ENCODE results near the gene BTRC.

BTRC gene

GRCh38 chr10:101485207-101485606 is 131.2 kb downstream of the BTRC start:
- Mint-ChIP-seq H3K4me1 (no peaks in the 10 kb centered on the region), H3K27ac (no peak overlapping the region), H3K27me3 (no peaks in the 10 kb centered on the region), H3K36me3 (ENCODE audit: low read depth) (peaks cover 10% of the 10 kb centered on the region), H3K9me3 (no peaks in the 10 kb centered on the region), H3K4me3 (no peak overlapping the region)
- DNase-seq (no peak), ATAC-seq (no peak)

DNA sequence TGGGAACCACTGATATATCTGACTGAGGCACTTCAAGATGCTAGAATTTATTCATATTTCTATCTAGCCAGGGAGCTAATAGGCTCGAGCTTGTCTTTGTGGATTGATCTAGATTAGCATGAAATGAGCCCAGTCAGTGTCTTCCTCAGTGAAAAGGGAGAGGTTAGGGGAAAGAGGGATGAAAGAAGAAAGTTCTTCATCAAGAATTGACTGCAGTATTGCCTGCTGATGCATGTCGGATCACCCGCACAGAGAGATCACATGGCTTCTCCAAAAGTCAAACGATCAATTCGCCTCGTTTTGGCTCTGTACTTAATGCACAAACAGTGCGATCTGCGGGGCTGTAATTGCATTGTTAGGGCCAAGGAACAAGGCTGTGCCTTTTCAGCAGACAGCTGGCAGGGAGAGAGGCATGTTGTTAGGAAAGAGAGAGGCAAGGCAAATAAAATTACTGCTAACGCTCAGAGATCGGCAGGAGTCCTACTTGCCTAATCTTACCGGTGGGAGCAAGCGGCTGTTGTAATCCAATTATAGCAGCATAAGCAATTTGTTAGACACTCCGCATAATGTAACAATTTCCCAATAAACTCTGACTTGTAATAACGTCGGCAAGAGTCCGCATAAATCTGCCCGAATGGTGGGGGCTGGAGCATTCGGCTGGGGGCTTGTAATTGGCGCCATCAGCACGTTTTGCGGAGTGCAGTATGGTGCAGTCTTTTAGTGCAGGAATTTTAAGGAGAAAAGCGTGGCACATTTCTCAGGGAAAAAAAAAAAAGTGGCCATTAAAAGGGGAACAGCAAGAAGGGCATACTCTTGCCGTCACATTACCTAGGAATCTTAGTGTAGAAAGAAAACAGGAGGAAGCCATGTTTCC is 132.0 kb downstream of the BTRC start:
- Mint-ChIP-seq H3K27ac (no peak overlapping the region), H3K4me3 (no peak overlapping the region), H3K9me3 (no peaks in the 10 kb centered on the region), H3K36me3 (ENCODE audit: low read depth) (peaks cover 10% of the 10 kb centered on the region), H3K27me3 (no peaks in the 10 kb centered on the region), H3K4me1 (no peaks in the 10 kb centered on the region)
- ATAC-seq (no peak), DNase-seq (no peak)

DNA sequence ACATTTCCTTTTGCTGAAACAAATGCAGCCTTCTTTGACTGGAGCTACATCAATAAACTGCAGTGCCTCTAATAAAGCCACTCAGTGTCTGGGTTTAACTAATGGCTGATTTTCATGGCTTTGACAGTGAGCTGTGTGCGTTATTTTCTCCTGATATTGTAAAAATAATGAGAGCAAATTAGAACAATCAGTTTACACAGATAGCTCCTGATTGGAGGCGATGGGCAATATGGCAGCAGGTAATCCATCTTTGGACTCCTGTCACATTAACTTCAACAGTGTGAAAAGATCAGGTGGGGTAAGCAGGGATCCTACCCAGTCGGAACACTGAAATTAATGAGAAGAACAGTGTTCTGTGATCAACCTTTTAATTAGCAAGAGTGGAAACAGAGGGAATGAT is 133.4 kb downstream of the BTRC start:
- ATAC-seq (no peak), DNase-seq (no peak)
- Mint-ChIP-seq H3K27ac (no peak overlapping the region), H3K4me1 (no peaks in the 10 kb centered on the region), H3K27me3 (no peaks in the 10 kb centered on the region), H3K4me3 (no peak overlapping the region), H3K36me3 (ENCODE audit: low read depth) (peaks cover 4% of the 10 kb centered on the region), H3K9me3 (no peaks in the 10 kb centered on the region)

GRCh38 chr10:101489355-101489754 is 135.4 kb downstream of the BTRC start:
- Mint-ChIP-seq H3K4me1 (no peaks in the 10 kb centered on the region), H3K36me3 (ENCODE audit: low read depth) (no peaks in the 10 kb centered on the region), H3K27me3 (no peaks in the 10 kb centered on the region), H3K9me3 (no peaks in the 10 kb centered on the region), H3K4me3 (no peak overlapping the region), H3K27ac (no peak overlapping the region)
- ATAC-seq = no peak
- no peak for DNase-seq

DNA sequence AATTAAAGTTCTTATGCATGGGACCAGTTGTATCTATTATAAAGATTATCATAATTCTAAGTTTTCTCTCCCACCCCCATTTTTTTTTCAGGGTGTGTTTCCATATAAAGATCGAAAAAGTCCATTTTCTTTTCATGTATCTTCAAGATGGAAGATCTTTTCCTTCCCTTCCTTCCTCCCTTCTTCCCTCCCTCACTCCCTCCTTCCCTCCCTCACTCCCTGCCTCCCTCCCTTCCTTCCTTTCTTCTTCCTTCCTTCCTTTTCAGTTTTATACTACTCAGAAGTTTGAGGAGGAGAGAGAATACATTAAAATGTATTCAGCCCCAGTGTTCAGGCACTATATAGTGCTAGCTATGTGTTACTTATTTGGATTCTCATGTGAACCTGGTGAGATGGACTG is 136.1 kb downstream of the BTRC start:
- ATAC-seq (no peak), DNase-seq (no peak)
- H3K4me3 Mint-ChIP-seq = no peak overlapping the region
- H3K4me1 Mint-ChIP-seq = no peaks in the 10 kb centered on the region
- no peaks in the 10 kb centered on the region for H3K27me3 Mint-ChIP-seq
- no peak overlapping the region for H3K27ac Mint-ChIP-seq
- no peaks in the 10 kb centered on the region for H3K36me3 Mint-ChIP-seq (ENCODE audit: low read depth)
- H3K9me3 Mint-ChIP-seq = no peaks in the 10 kb centered on the region

DNA sequence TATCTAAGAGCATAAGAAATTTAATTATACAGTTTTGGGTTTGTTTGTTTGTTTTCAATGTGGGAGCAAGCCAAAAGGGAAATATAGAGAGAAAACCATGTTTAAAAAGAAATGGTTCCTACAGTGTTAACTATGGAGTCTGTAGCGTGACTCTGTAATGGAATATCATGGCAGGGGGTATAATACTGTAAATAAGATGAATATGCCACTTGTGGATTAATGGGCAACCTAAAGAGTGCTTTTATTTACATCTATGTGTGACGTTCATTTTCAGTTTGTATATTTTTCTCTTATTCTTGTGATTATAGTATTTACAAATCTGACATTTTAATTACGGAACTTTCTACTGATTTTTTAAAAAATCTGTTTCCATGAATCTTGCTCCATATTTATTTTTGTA is 138.2 kb downstream of the BTRC start:
- no peak for DNase-seq
- H3K36me3 Mint-ChIP-seq (ENCODE audit: low read depth) = no peaks in the 10 kb centered on the region
- H3K9me3 Mint-ChIP-seq = no peaks in the 10 kb centered on the region
- no peak overlapping the region for H3K27ac Mint-ChIP-seq
- no peaks in the 10 kb centered on the region for H3K27me3 Mint-ChIP-seq
- no peaks in the 10 kb centered on the region for H3K4me1 Mint-ChIP-seq
- ATAC-seq = no peak
- H3K4me3 Mint-ChIP-seq = no peak overlapping the region

- no peaks in the 10 kb centered on the region for H3K4me1 Mint-ChIP-seq
- H3K4me3 Mint-ChIP-seq = no peak overlapping the region
- DNase-seq (no peak), ATAC-seq (no peak)
- H3K36me3 Mint-ChIP-seq (ENCODE audit: low read depth) = no peaks in the 10 kb centered on the region
- no peak overlapping the region for H3K27ac Mint-ChIP-seq
- no peaks in the 10 kb centered on the region for H3K9me3 Mint-ChIP-seq
- no peaks in the 10 kb centered on the region for H3K27me3 Mint-ChIP-seq
Measured at GRCh38 chr10:101492814-101493213, 138.8 kb downstream of the BTRC start.

DNA sequence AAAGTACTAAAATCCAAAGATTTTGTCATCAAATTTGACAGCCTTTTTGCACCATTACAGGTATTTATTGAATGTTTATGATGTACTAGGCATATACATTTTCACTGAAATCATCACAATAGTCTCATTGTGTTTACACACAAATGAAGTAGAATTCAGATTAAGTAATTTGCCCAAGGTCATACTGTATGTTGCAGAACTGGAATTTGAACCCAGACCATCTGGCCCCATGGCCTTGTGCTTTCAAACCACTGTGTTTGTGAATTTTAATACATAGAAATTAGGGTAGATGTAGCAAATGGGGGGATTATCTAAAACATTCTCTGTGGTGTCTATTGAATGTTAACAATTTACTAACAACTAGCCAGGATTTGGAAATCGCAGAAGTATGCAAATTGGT is 139.3 kb downstream of the BTRC start:
- Mint-ChIP-seq H3K36me3 (ENCODE audit: low read depth) (no peaks in the 10 kb centered on the region), H3K27me3 (no peaks in the 10 kb centered on the region), H3K27ac (no peak overlapping the region), H3K4me3 (no peak overlapping the region), H3K4me1 (no peaks in the 10 kb centered on the region), H3K9me3 (no peaks in the 10 kb centered on the region)
- no peak for DNase-seq
- ATAC-seq = no peak

GRCh38 chr10:101493782-101494281 is 139.9 kb downstream of the BTRC start:
- H3K4me3 Mint-ChIP-seq = no peak overlapping the region
- no peaks in the 10 kb centered on the region for H3K36me3 Mint-ChIP-seq (ENCODE audit: low read depth)
- H3K27ac Mint-ChIP-seq = no peak overlapping the region
- H3K9me3 Mint-ChIP-seq = no peaks in the 10 kb centered on the region
- no peaks in the 10 kb centered on the region for H3K27me3 Mint-ChIP-seq
- H3K4me1 Mint-ChIP-seq = no peaks in the 10 kb centered on the region
- ATAC-seq (no peak), DNase-seq (no peak)

GRCh38 chr10:101494650-101495049 is 140.7 kb downstream of the BTRC start:
- no peak overlapping the region for H3K4me3 Mint-ChIP-seq
- no peak for ATAC-seq
- no peak overlapping the region for H3K27ac Mint-ChIP-seq
- H3K36me3 Mint-ChIP-seq (ENCODE audit: low read depth) = no peaks in the 10 kb centered on the region
- DNase-seq = no peak
- H3K4me1 Mint-ChIP-seq = no peaks in the 10 kb centered on the region
- H3K27me3 Mint-ChIP-seq = no peaks in the 10 kb centered on the region
- H3K9me3 Mint-ChIP-seq = no peaks in the 10 kb centered on the region

DNA sequence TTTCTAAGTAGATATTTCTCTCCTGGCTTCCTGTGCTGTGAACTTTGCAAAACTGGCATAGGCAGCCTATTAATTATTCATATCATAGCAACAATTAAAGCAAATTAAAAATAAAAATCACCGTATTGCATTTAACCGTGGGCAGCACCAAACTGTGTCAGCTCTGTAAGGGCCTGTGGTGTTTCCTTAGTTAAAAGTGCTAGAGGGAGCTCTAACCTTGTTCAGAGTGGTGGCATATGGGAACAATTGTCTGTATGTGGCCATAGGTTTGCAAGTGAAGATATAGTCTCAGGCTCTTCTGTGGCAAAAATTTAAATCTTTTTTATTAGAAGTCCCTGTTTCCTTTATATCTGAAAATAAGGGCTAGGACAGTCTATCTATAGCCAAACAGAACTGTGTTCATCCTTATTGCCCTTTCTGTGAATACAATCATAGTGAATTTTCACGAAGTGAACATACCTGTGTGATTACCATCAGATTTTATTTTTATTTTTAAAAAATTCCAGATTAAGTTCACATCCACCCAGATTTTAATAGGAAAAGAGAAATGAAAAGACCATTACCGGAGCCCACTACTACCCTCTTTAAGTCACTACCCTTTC is 141.5 kb downstream of the BTRC start:
- Mint-ChIP-seq H3K27me3 (no peaks in the 10 kb centered on the region), H3K36me3 (ENCODE audit: low read depth) (no peaks in the 10 kb centered on the region)
- ATAC-seq = no peak

DNA sequence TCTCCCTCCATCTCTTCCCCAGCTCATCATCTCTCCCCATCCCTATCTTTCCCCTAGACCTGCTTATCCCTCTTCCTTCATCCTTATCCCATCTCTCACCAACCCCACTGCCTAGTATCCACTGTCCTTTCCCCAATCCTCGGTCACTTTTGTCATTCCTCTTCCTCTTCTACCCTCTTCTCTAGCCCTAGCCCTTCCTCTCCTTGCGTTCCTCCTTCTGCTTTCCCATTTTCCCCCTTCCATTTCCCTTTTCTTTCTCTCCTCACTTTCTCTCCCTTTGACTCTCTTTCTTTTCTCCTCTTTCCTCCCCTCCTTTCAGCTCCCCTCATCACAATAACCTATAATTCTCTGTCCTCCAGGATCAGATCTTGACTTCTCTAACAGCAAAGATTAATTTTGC is 150.5 kb downstream of the BTRC start:
- DNase-seq (no peak), ATAC-seq (no peak)
- Mint-ChIP-seq H3K27ac (no peak overlapping the region), H3K36me3 (ENCODE audit: low read depth) (no peaks in the 10 kb centered on the region), H3K4me1 (no peaks in the 10 kb centered on the region), H3K9me3 (no peaks in the 10 kb centered on the region), H3K27me3 (no peaks in the 10 kb centered on the region), H3K4me3 (no peak overlapping the region)

More for the DNA sequence above, 141.5 kb downstream of the BTRC start:
- Mint-ChIP-seq H3K9me3 (no peaks in the 10 kb centered on the region), H3K4me1 (no peaks in the 10 kb centered on the region), H3K4me3 (no peak overlapping the region), H3K27ac (no peak overlapping the region)
- DNase-seq = no peak

GRCh38 chr10:101506829-101507661 is 153.1 kb downstream of the BTRC start:
- ATAC-seq (no peak), DNase-seq (no peak)
- no peaks in the 10 kb centered on the region for H3K36me3 Mint-ChIP-seq (ENCODE audit: low read depth)
- H3K27ac Mint-ChIP-seq = no peak overlapping the region
- H3K9me3 Mint-ChIP-seq = no peaks in the 10 kb centered on the region
- H3K4me1 Mint-ChIP-seq = no peaks in the 10 kb centered on the region
- no peaks in the 10 kb centered on the region for H3K27me3 Mint-ChIP-seq
- no peak overlapping the region for H3K4me3 Mint-ChIP-seq

DNA sequence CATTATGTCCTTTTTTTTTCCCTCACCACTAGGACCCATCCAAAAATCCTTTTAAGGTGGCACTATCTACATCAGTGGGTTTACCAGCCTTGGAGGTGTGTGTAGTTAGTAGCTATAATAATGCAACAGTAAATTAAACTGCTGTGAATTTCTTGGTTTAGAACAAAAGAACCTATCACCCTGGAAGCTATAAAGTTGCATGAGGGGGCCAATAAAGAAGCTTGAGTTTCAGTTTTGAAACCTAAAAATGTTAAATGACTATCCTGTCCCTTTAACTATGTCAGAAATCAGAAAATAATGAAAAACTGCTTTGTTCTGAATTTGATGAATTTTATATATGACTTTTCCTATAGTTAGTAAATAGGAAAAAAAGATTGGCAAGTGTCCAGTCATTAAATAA is 153.9 kb downstream of the BTRC start:
- Mint-ChIP-seq H3K27ac (no peak overlapping the region), H3K27me3 (no peaks in the 10 kb centered on the region), H3K4me3 (no peak overlapping the region), H3K4me1 (no peaks in the 10 kb centered on the region), H3K36me3 (ENCODE audit: low read depth) (no peaks in the 10 kb centered on the region), H3K9me3 (no peaks in the 10 kb centered on the region)
- DNase-seq (no peak), ATAC-seq (no peak)

- no peaks in the 10 kb centered on the region for H3K27me3 Mint-ChIP-seq
Measured at GRCh38 chr10:101511938-101512337, 158.0 kb downstream of the BTRC start.

More at GRCh38 chr10:101511938-101512337, 158.0 kb downstream of the BTRC start:
- no peak for DNase-seq
- Mint-ChIP-seq H3K9me3 (no peaks in the 10 kb centered on the region), H3K4me3 (no peak overlapping the region), H3K27ac (no peak overlapping the region), H3K36me3 (ENCODE audit: low read depth) (no peaks in the 10 kb centered on the region), H3K4me1 (no peaks in the 10 kb centered on the region)
- no peak for ATAC-seq
